Activated CD4-positive, alpha-beta T cell treated with anti-CD3 and anti-CD28 coated beads, Interleukin-2, amount 10 ng/mL, durations not matched to agents 7 days and 5 days (primary cell): ENCODE data around the gene GIN1. TPM values are rescaled to one million over a fixed set of nuclear protein-coding genes. Genes with fewer than 3 reads are reported as not detected.

ENCODE experiments used
- CTCF ChIA-PET: fragments of 350-600 bp; sonication (Branson Sonifier 250); formaldehyde crosslinking; loops from one replicate; lab custom pipeline; 2021; ENCODE audit warnings: antibody characterized with exemption; lab: Charles Lee
- POLR2A ChIA-PET: fragments of 350-600 bp; sonication (Branson Sonifier 250); formaldehyde crosslinking; loops from one replicate; lab custom pipeline; 2021; ENCODE audit warnings: antibody characterized with exemption; lab: Charles Lee
- DNase-seq: peaks from one replicate; pipeline ENCODE4 v3.0.0-alpha.2; 2020
- H3K27ac Mint-ChIP-seq: one replicate; pipeline ENCODE4 v1.8.0; 2021; ENCODE audit warnings: mild to moderate bottlenecking, moderate library complexity, mixed read lengths
- H3K27me3 Mint-ChIP-seq: one replicate; pipeline ENCODE4 v1.8.0; 2021; ENCODE audit warnings: mixed read lengths
- H3K36me3 Mint-ChIP-seq: one replicate; pipeline ENCODE4 v1.8.0; 2021; ENCODE audit warnings: low read depth, mixed read lengths
- H3K4me1 Mint-ChIP-seq: one replicate; pipeline ENCODE4 v1.8.0; 2021; ENCODE audit warnings: mixed read lengths
- H3K4me3 Mint-ChIP-seq: one replicate; pipeline ENCODE4 v1.8.0; 2021; ENCODE audit warnings: mild to moderate bottlenecking, moderate library complexity, mixed read lengths
- H3K9me3 Mint-ChIP-seq: one replicate; pipeline ENCODE4 v1.8.0; 2021; ENCODE audit warnings: mixed read lengths
- total RNA-seq, 2 experiments: library from RNA; stranded (reverse); gene quantifications; one replicate each; pipeline ENCODE4 v1.2.3, GENCODE V29; 2021

Gene GIN1
- total RNA-seq, 2 experiments from 2014 or later = 8.7 to 11.0 TPM

- H3K36me3 Mint-ChIP-seq = peaks cover 25% of the 10 kb centered on the region
- no peaks in the 10 kb centered on the region for H3K27me3 Mint-ChIP-seq
- ChIA-PET POLR2A (no interaction called here), CTCF (interaction anchor here (0.6 kb wide), 1 partner anchor 288 kb away, joined by 3 read pairs; no protein-coding TSS in a partner anchor)
- H3K4me1 Mint-ChIP-seq = peaks cover 15% of the 10 kb centered on the region
- no peaks in the 10 kb centered on the region for H3K9me3 Mint-ChIP-seq
- no peak overlapping the region for H3K27ac Mint-ChIP-seq
- no peak overlapping the region for H3K4me3 Mint-ChIP-seq
- DNase-seq = no peak
Observed at GRCh38 chr5:103127292-103127817, 7.4 kb upstream of the GIN1 start.

GRCh38 chr5:103126557-103126956, 6.6 kb upstream of the GIN1 start:
- H3K9me3 Mint-ChIP-seq = no peaks in the 10 kb centered on the region
- CTCF ChIA-PET = interaction anchor here (0.7 kb wide), 1 partner anchor 14 kb away, joined by 3 read pairs; no protein-coding TSS in a partner anchor
- no peak for DNase-seq
- peaks cover 29% of the 10 kb centered on the region for H3K36me3 Mint-ChIP-seq
- H3K4me3 Mint-ChIP-seq = no peak overlapping the region
- POLR2A ChIA-PET = no interaction called here
- H3K27ac Mint-ChIP-seq = no peak overlapping the region
- peaks cover 23% of the 10 kb centered on the region for H3K4me1 Mint-ChIP-seq
- no peaks in the 10 kb centered on the region for H3K27me3 Mint-ChIP-seq

- ChIA-PET CTCF (no interaction called here), POLR2A (no interaction called here)
- Mint-ChIP-seq H3K27ac (no peak overlapping the region), H3K4me1 (peaks cover 41% of the 10 kb centered on the region), H3K9me3 (no peaks in the 10 kb centered on the region), H3K27me3 (no peaks in the 10 kb centered on the region), H3K36me3 (peaks cover 16% of the 10 kb centered on the region), H3K4me3 (no peak overlapping the region)
- no peak for DNase-seq
Observed at GRCh38 chr5:103122242-103122641, 2.3 kb upstream of the GIN1 start.

GRCh38 chr5:103120607-103121200, 766 bp upstream of the GIN1 start:
- CTCF ChIA-PET = interaction anchor here (1.0 to 2.2 kb wide), 4 partner anchors 14 to 369 kb away, joined by 3 to 10 read pairs (median 4); no protein-coding TSS in a partner anchor
- Mint-ChIP-seq H3K36me3 (peaks cover 13% of the 10 kb centered on the region), H3K4me1 (peaks cover 47% of the 10 kb centered on the region), H3K9me3 (no peaks in the 10 kb centered on the region), H3K4me3 (peak overlapping the region; percentile 90), H3K27ac (peak overlapping the region; percentile 100), H3K27me3 (no peaks in the 10 kb centered on the region)
- DNase-seq = peak; percentile 10
- POLR2A ChIA-PET = interaction anchor here (0.6 to 1.2 kb wide), 2 partner anchors 139 to 365 kb away, joined by 5 to 8 read pairs; no protein-coding TSS in a partner anchor

- CTCF ChIA-PET = interaction anchor here (1.0 to 2.2 kb wide), 5 partner anchors 13 to 106 kb away, joined by 3 to 10 read pairs (median 4); no protein-coding TSS in a partner anchor
- H3K27me3 Mint-ChIP-seq = no peaks in the 10 kb centered on the region
- POLR2A ChIA-PET = interaction anchor here (1.2 kb wide), 1 partner anchor 363 kb away, joined by 8 read pairs; no protein-coding TSS in a partner anchor
- peaks cover 2% of the 10 kb centered on the region for H3K9me3 Mint-ChIP-seq
- no peak for DNase-seq
- peak overlapping the region; percentile 100 for H3K27ac Mint-ChIP-seq
- H3K36me3 Mint-ChIP-seq = peaks cover 19% of the 10 kb centered on the region
- peaks cover 56% of the 10 kb centered on the region for H3K4me1 Mint-ChIP-seq
- peak overlapping the region; percentile 90 for H3K4me3 Mint-ChIP-seq
Observed at GRCh38 chr5:103119070-103119764, 721 bp downstream of the GIN1 start.

GRCh38 chr5:103117471-103117991, 2.4 kb downstream of the GIN1 start:
- no peak overlapping the region for H3K4me3 Mint-ChIP-seq
- H3K27ac Mint-ChIP-seq = no peak overlapping the region
- POLR2A ChIA-PET = no interaction called here
- no peaks in the 10 kb centered on the region for H3K27me3 Mint-ChIP-seq
- CTCF ChIA-PET = no interaction called here
- H3K9me3 Mint-ChIP-seq = peaks cover 4% of the 10 kb centered on the region
- H3K4me1 Mint-ChIP-seq = peaks cover 58% of the 10 kb centered on the region
- DNase-seq = no peak
- H3K36me3 Mint-ChIP-seq = peaks cover 14% of the 10 kb centered on the region

- H3K4me3 Mint-ChIP-seq = no peak overlapping the region
- peaks cover 61% of the 10 kb centered on the region for H3K4me1 Mint-ChIP-seq
- POLR2A ChIA-PET = no interaction called here
- H3K36me3 Mint-ChIP-seq = peaks cover 21% of the 10 kb centered on the region
- DNase-seq = no peak
- no peak overlapping the region for H3K27ac Mint-ChIP-seq
- no peaks in the 10 kb centered on the region for H3K27me3 Mint-ChIP-seq
- CTCF ChIA-PET = no interaction called here
- H3K9me3 Mint-ChIP-seq = peaks cover 13% of the 10 kb centered on the region
Observed at GRCh38 chr5:103114440-103114839, 5.5 kb downstream of the GIN1 start.

GRCh38 chr5:103112910-103113309, 7.0 kb downstream of the GIN1 start:
- ChIA-PET CTCF (interaction anchor here (0.9 kb wide), 1 partner anchor 13 kb away, joined by 3 read pairs; no protein-coding TSS in a partner anchor), POLR2A (no interaction called here)
- H3K9me3 Mint-ChIP-seq = peaks cover 13% of the 10 kb centered on the region

GRCh38 chr5:103111468-103111867, 8.5 kb downstream of the GIN1 start:
- Mint-ChIP-seq H3K4me1 (peaks cover 39% of the 10 kb centered on the region), H3K27ac (peak overlapping the region; percentile 89), H3K36me3 (peaks cover 34% of the 10 kb centered on the region), H3K9me3 (peaks cover 13% of the 10 kb centered on the region), H3K4me3 (no peak overlapping the region), H3K27me3 (no peaks in the 10 kb centered on the region)
- POLR2A ChIA-PET = no interaction called here
- CTCF ChIA-PET = no interaction called here
- DNase-seq = peak; percentile 60

More at GRCh38 chr5:103112910-103113309, 7.0 kb downstream of the GIN1 start:
- no peak overlapping the region for H3K27ac Mint-ChIP-seq
- H3K4me3 Mint-ChIP-seq = no peak overlapping the region
- H3K4me1 Mint-ChIP-seq = peaks cover 50% of the 10 kb centered on the region
- no peaks in the 10 kb centered on the region for H3K27me3 Mint-ChIP-seq
- no peak for DNase-seq
- H3K36me3 Mint-ChIP-seq = peaks cover 26% of the 10 kb centered on the region

GRCh38 chr5:103110403-103110802, 9.5 kb downstream of the GIN1 start:
- H3K9me3 Mint-ChIP-seq = peaks cover 13% of the 10 kb centered on the region
- peaks cover 32% of the 10 kb centered on the region for H3K36me3 Mint-ChIP-seq
- no peak overlapping the region for H3K4me3 Mint-ChIP-seq
- H3K4me1 Mint-ChIP-seq = peaks cover 39% of the 10 kb centered on the region
- ChIA-PET POLR2A (no interaction called here), CTCF (no interaction called here)
- H3K27me3 Mint-ChIP-seq = no peaks in the 10 kb centered on the region
- DNase-seq = no peak
- H3K27ac Mint-ChIP-seq = no peak overlapping the region

- CTCF ChIA-PET = interaction anchor here (0.9 kb wide), 1 partner anchor 149 kb away, joined by 4 read pairs; the partner anchor contains the start of gene MACIR
- no peak overlapping the region for H3K4me3 Mint-ChIP-seq
- peaks cover 30% of the 10 kb centered on the region for H3K4me1 Mint-ChIP-seq
- DNase-seq = no peak
- H3K27ac Mint-ChIP-seq = no peak overlapping the region
- POLR2A ChIA-PET = interaction anchor here (0.5 kb wide), 1 partner anchor 34 kb away, joined by 3 read pairs; no protein-coding TSS in a partner anchor
- H3K27me3 Mint-ChIP-seq = no peaks in the 10 kb centered on the region
- peaks cover 29% of the 10 kb centered on the region for H3K36me3 Mint-ChIP-seq
- H3K9me3 Mint-ChIP-seq = peaks cover 11% of the 10 kb centered on the region
Observed at GRCh38 chr5:103109277-103109676, 10.7 kb downstream of the GIN1 start.

- Mint-ChIP-seq H3K9me3 (peaks cover 11% of the 10 kb centered on the region), H3K27ac (no peak overlapping the region), H3K4me3 (no peak overlapping the region), H3K27me3 (no peaks in the 10 kb centered on the region), H3K4me1 (peaks cover 27% of the 10 kb centered on the region), H3K36me3 (peaks cover 33% of the 10 kb centered on the region)
- DNase-seq = no peak
- ChIA-PET CTCF (interaction anchor here (1.0 kb wide), 1 partner anchor 8 kb away, joined by 3 read pairs; no protein-coding TSS in a partner anchor), POLR2A (interaction anchor here (0.7 kb wide), 1 partner anchor 8 kb away, joined by 3 read pairs; no protein-coding TSS in a partner anchor)
Observed at GRCh38 chr5:103108086-103108485, 11.9 kb downstream of the GIN1 start.
